K562 (cell line): ENCODE data around the gene YIF1A. TPM values are rescaled to one million over a fixed set of nuclear protein-coding genes. Genes with fewer than 3 reads are reported as not detected.

Experiments used
- CHD1 ChIP-seq: fragments of 200-600 bp; sonication (generic); IDR thresholded peaks from one replicate; pipeline ENCODE4 v1.6.1; 2012; ENCODE audit warnings: mild to moderate bottlenecking, moderate library complexity, low read length, inconsistent platforms
- MTA3 ChIP-seq: fragments of 450-650 bp; formaldehyde crosslinking; IDR thresholded peaks from 2 replicates; pipeline ENCODE4 v1.6.1; 2017; ENCODE audit warnings: mild to moderate bottlenecking, borderline replicate concordance
- RFX1 ChIP-seq: fragments of 450-650 bp; IDR thresholded peaks from 2 replicates; pipeline ENCODE4 v1.6.1; 2016; ENCODE audit warnings: mild to moderate bottlenecking, moderate library complexity
- TRIM24 ChIP-seq, 2 experiments: fragments of 450-650 bp; IDR thresholded peaks; 2 replicates each; pipeline ENCODE4 v1.6.1; 2016
- TSHZ1 ChIP-seq: fragments of 250-450 bp; sonication (Bioruptor Pico); IDR thresholded peaks from 2 replicates; pipeline ENCODE4 v1.4.0; 2020; ENCODE audit warnings: mild to moderate bottlenecking, moderate library complexity
- WHSC1 ChIP-seq: IDR thresholded peaks from one replicate; pipeline ENCODE4 v1.6.1; 2012; ENCODE audit warnings: low read length, control low read depth, inconsistent platforms
- ZBTB49 ChIP-seq: sonication (generic); formaldehyde crosslinking; IDR thresholded peaks from 2 replicates; pipeline ENCODE4 v1.8.0; 2022; ENCODE audit warnings: missing genetic modification reagents, mild to moderate bottlenecking, borderline replicate concordance
- polyA plus RNA-seq, 8 experiments: library from polyadenylated mRNA; depleted of rRNA in 4 of 8; stranded (reverse) in 5 of 8; unstranded in 3 of 8; fragments of >200 nt; fragmentation: Nextera tagmentation in 2 of 8; fragmentation: Illumina TruSeq in 1 of 8; extraction: Ambion mirVana in 2 of 8; extraction: Trizol in 1 of 8; gene quantifications; 2 replicates each; pipeline versions ENCODE4 v1.2.1 to v1.2.3, GENCODE V29; 2011 to 2014; ENCODE audit warnings: inconsistent platforms in 1 of 8, missing spikeins in 1 of 8
- total RNA-seq, 7 experiments: library from RNA; depleted of rRNA in 6 of 7; stranded (reverse); fragments of >200 nt in 6 of 7; fragmentation: Illumina TruSeq in 2 of 7; extraction: Trizol in 2 of 7; gene quantifications; 2 replicates each; pipeline versions ENCODE4 v1.2.1 to v1.2.3, GENCODE V29; 2011 to 2021; ENCODE audit warnings: low replicate concordance in 1 of 7
- TF ChIP-seq, protein P1 (sequence below), 3 experiments: fragments of 200-800 bp in 1 of 3; sonication (Bioruptor generic) in 1 of 3; sonication (generic) in 1 of 3; formaldehyde crosslinking in 1 of 3; IDR thresholded peaks; 2 replicates each; pipeline versions ENCODE4 v1.6.1 to v1.8.0; 2016 to 2022; ENCODE audit warnings: mild to moderate bottlenecking in 2 of 3, missing compliant biosample characterization in 2 of 3, missing genetic modification characterization in 2 of 3, missing genetic modification reagents in 1 of 3

Gene YIF1A
- total and polyA plus RNA-seq, 9 of the 15 experiments (the other 6 are each of a cell fraction or from before 2014, with no cell fraction given): 8.6 to 121 (median 77.2) TPM

GRCh38 chr11:66278363-66279091 is 10.4 kb downstream of the YIF1A start (continued):
- no peak for TF ChIP-seq ZBTB49
- TF ChIP-seq RFX1: peak; percentile 90
- TF ChIP-seq, protein P1, sequence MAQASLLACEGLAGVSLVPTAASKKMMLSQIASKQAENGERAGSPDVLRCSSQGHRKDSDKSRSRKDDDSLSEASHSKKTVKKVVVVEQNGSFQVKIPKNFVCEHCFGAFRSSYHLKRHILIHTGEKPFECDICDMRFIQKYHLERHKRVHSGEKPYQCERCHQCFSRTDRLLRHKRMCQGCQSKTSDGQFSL (CRISPR knock-in tag; IDR thresholded peaks at IDR 0.05): peak; percentile 77; the same call in 1 of the 2 replicates
- TF ChIP-seq, protein P1 (tag; IDR thresholded peaks at IDR 0.05): peak in 1 of 2 experiments; percentile 55; a peak in 1 of 4 replicates
- TF ChIP-seq WHSC1: no peak
- no peak for TF ChIP-seq CHD1
- TF ChIP-seq MTA3: no peak
- TF ChIP-seq TSHZ1: no peak
- TF ChIP-seq TRIM24 (IDR thresholded peaks at IDR 0.05): no peak
